C4-2B (cell line): Measurements from ENCODE around the gene SEMA4B.

Experiments used
- ZFX ChIP-seq: fragments of 450-650 bp; IDR thresholded peaks from 2 replicates; pipeline ENCODE4 v1.6.1; 2017
- TF ChIP-seq, protein P1 (sequence below): fragments of 450-650 bp; conservative IDR thresholded peaks from 2 replicates; pipeline ENCODE4 v1.5.1; 2017; ENCODE audit warnings: mild to moderate bottlenecking

DNA sequence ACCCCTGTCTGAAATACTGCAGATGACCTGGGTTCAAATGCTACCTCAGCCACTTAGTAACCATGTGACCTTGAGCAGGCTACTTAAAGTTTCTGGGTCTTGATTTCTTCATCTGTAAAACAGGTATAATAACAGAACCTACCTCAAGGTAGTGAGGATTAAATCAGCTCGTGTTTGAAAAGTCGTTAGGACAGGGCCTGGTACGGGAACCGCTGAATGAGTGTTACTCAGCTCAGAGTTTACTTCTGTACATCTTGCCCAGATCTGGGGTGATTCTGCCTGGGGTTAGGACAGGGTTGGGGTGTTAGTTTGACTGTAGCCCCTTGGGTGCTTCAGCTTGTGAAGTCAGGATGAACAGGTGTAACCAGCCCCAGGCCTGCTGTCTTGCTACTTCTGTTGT lies 1.8 kb downstream of the SEMA4B start:
- TF ChIP-seq, protein P1, sequence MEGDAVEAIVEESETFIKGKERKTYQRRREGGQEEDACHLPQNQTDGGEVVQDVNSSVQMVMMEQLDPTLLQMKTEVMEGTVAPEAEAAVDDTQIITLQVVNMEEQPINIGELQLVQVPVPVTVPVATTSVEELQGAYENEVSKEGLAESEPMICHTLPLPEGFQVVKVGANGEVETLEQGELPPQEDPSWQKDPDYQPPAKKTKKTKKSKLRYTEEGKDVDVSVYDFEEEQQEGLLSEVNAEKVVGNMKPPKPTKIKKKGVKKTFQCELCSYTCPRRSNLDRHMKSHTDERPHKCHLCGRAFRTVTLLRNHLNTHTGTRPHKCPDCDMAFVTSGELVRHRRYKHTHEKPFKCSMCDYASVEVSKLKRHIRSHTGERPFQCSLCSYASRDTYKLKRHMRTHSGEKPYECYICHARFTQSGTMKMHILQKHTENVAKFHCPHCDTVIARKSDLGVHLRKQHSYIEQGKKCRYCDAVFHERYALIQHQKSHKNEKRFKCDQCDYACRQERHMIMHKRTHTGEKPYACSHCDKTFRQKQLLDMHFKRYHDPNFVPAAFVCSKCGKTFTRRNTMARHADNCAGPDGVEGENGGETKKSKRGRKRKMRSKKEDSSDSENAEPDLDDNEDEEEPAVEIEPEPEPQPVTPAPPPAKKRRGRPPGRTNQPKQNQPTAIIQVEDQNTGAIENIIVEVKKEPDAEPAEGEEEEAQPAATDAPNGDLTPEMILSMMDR, result no peak
- no peak for TF ChIP-seq ZFX
